ENCODE measurements around the gene PARVB. TPM values are rescaled to one million over a fixed set of nuclear protein-coding genes. Genes with fewer than 3 reads are reported as not detected.
A peak's percentile ranks its signal among the peaks of the same experiment; 100 is the strongest.

Gene PARVB
- total RNA-seq, 2 experiments from 2014 or later: 71.4 to 71.5 TPM

- Mint-ChIP-seq H3K9me3 (no peaks in the 10 kb centered on the region), H3K27me3 (peaks cover 17% of the 10 kb centered on the region), H3K4me3 (no peak overlapping the region), H3K27ac (no peak overlapping the region), H3K36me3 (peaks cover 32% of the 10 kb centered on the region), H3K4me1 (peaks cover 43% of the 10 kb centered on the region)
- DNase-seq: no peak
Measured at GRCh38 chr22:44030051-44030701, 6.1 kb downstream of the PARVB start.

DNA sequence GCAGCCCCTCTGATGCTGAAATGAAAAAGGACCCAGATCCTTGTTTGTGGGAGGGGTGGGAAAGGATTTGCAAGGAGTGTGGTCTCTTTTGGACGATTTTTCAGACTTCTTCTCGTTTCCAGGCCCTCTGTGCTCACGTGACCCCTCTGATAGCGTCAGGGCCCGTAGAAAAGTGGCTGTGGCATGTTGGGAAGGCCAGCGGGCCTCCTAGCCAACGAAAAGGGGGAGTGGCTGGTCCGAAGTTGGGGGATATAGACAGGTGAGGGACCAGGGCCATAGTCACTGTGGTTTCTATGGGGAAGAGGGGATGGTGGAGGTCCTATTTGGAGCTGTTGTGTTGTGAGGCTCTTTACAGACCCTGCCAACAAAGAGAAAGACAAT lies 6.6 kb downstream of the PARVB start:
- Mint-ChIP-seq H3K4me1 (peaks cover 39% of the 10 kb centered on the region), H3K9me3 (no peaks in the 10 kb centered on the region), H3K27ac (peak overlapping the region; percentile 47), H3K36me3 (peaks cover 29% of the 10 kb centered on the region), H3K4me3 (no peak overlapping the region), H3K27me3 (peaks cover 12% of the 10 kb centered on the region)
- no peak for DNase-seq

GRCh38 chr22:44031158-44031952 lies 7.3 kb downstream of the PARVB start:
- Mint-ChIP-seq H3K36me3 (peaks cover 22% of the 10 kb centered on the region), H3K9me3 (no peaks in the 10 kb centered on the region), H3K27ac (peak overlapping the region; percentile 47), H3K27me3 (peaks cover 8% of the 10 kb centered on the region), H3K4me3 (peak overlapping the region; percentile 33), H3K4me1 (peaks cover 32% of the 10 kb centered on the region)
- peak; percentile 16 for DNase-seq

- Mint-ChIP-seq H3K4me1 (peaks cover 24% of the 10 kb centered on the region), H3K27me3 (no peaks in the 10 kb centered on the region), H3K9me3 (no peaks in the 10 kb centered on the region), H3K36me3 (peaks cover 15% of the 10 kb centered on the region), H3K27ac (no peak overlapping the region), H3K4me3 (no peak overlapping the region)
- no peak for DNase-seq
Measured at GRCh38 chr22:44032126-44032730, 8.1 kb downstream of the PARVB start.

GRCh38 chr22:44033287-44033686 lies 9.2 kb downstream of the PARVB start:
- no peak for DNase-seq
- H3K4me1 Mint-ChIP-seq: peaks cover 19% of the 10 kb centered on the region
- no peaks in the 10 kb centered on the region for H3K9me3 Mint-ChIP-seq
- no peaks in the 10 kb centered on the region for H3K27me3 Mint-ChIP-seq
- H3K36me3 Mint-ChIP-seq: peaks cover 14% of the 10 kb centered on the region
- no peak overlapping the region for H3K4me3 Mint-ChIP-seq
- no peak overlapping the region for H3K27ac Mint-ChIP-seq

DNA sequence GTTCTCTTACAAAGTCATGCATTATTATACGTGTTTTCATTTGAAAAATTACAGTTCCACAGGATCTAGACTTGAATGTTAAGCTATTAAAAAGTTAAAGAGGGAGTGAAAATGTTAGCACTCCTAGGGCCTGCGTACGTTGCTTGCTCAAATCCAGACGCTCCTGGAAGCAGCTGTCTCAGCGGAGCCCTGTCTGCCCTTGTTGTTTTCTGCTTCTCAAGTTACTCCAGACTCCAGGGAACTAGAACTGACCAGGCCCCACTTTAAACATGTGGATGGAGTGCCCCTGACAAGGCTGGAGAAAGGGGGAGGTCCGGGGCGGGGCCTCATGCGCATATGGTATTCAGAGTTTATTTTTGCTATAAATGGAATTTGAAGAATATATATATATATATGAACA lies 9.6 kb downstream of the PARVB start:
- H3K4me3 Mint-ChIP-seq: no peak overlapping the region
- no peaks in the 10 kb centered on the region for H3K27me3 Mint-ChIP-seq
- DNase-seq: no peak
- peaks cover 20% of the 10 kb centered on the region for H3K4me1 Mint-ChIP-seq
- no peak overlapping the region for H3K27ac Mint-ChIP-seq
- no peaks in the 10 kb centered on the region for H3K9me3 Mint-ChIP-seq
- peaks cover 10% of the 10 kb centered on the region for H3K36me3 Mint-ChIP-seq

- no peak for DNase-seq
- no peaks in the 10 kb centered on the region for H3K27me3 Mint-ChIP-seq
- peaks cover 2% of the 10 kb centered on the region for H3K36me3 Mint-ChIP-seq
- peaks cover 15% of the 10 kb centered on the region for H3K4me1 Mint-ChIP-seq
- H3K4me3 Mint-ChIP-seq: no peak overlapping the region
- H3K27ac Mint-ChIP-seq: no peak overlapping the region
- H3K9me3 Mint-ChIP-seq: no peaks in the 10 kb centered on the region
Measured at GRCh38 chr22:44037519-44038375, 13.6 kb downstream of the PARVB start.

- Mint-ChIP-seq H3K36me3 (peaks cover 2% of the 10 kb centered on the region), H3K4me3 (no peak overlapping the region), H3K9me3 (no peaks in the 10 kb centered on the region), H3K27me3 (no peaks in the 10 kb centered on the region), H3K27ac (no peak overlapping the region), H3K4me1 (peaks cover 16% of the 10 kb centered on the region)
- DNase-seq: no peak
Measured at GRCh38 chr22:44039566-44040171, 15.6 kb downstream of the PARVB start.

- peaks cover 9% of the 10 kb centered on the region for H3K36me3 Mint-ChIP-seq
- H3K9me3 Mint-ChIP-seq: no peaks in the 10 kb centered on the region
- peaks cover 24% of the 10 kb centered on the region for H3K4me1 Mint-ChIP-seq
- H3K4me3 Mint-ChIP-seq: no peak overlapping the region
- no peaks in the 10 kb centered on the region for H3K27me3 Mint-ChIP-seq
- H3K27ac Mint-ChIP-seq: no peak overlapping the region
- DNase-seq: no peak
Measured at GRCh38 chr22:44042249-44043218, 18.4 kb downstream of the PARVB start.

- no peak for DNase-seq
- Mint-ChIP-seq H3K27ac (no peak overlapping the region), H3K4me1 (peaks cover 25% of the 10 kb centered on the region), H3K36me3 (peaks cover 9% of the 10 kb centered on the region), H3K9me3 (no peaks in the 10 kb centered on the region), H3K27me3 (no peaks in the 10 kb centered on the region), H3K4me3 (no peak overlapping the region)
Measured at GRCh38 chr22:44045145-44045544, 21.0 kb downstream of the PARVB start.

- no peak for DNase-seq
- peaks cover 6% of the 10 kb centered on the region for H3K27me3 Mint-ChIP-seq
- H3K4me1 Mint-ChIP-seq: peaks cover 27% of the 10 kb centered on the region
- peaks cover 9% of the 10 kb centered on the region for H3K36me3 Mint-ChIP-seq
- no peak overlapping the region for H3K27ac Mint-ChIP-seq
- no peaks in the 10 kb centered on the region for H3K9me3 Mint-ChIP-seq
- H3K4me3 Mint-ChIP-seq: no peak overlapping the region
Measured at GRCh38 chr22:44046485-44047141, 22.5 kb downstream of the PARVB start.

DNA sequence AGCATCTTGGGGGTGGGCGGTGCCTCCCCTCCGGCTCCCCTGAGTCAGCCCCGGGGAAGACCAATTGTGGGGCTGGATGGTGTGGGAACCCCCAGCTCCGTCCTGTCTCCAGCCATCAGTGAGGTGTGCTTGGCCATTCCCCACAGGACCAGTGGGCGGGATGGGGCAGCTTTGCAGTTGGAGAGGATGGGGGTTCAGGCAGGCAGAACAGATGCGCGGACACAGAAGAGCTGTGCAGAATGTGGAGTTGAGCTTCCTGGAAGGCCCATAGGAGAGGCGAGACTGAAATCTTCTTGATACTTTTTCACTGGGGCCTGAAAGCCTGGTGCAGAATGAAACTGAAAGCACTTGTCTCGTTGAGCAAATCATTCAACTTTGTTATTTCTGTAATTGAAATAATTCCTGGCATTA lies 23.8 kb downstream of the PARVB start:
- Mint-ChIP-seq H3K9me3 (no peaks in the 10 kb centered on the region), H3K36me3 (peaks cover 9% of the 10 kb centered on the region), H3K4me3 (no peak overlapping the region), H3K27ac (no peak overlapping the region), H3K27me3 (peaks cover 6% of the 10 kb centered on the region), H3K4me1 (peaks cover 21% of the 10 kb centered on the region)
- no peak for DNase-seq

DNA sequence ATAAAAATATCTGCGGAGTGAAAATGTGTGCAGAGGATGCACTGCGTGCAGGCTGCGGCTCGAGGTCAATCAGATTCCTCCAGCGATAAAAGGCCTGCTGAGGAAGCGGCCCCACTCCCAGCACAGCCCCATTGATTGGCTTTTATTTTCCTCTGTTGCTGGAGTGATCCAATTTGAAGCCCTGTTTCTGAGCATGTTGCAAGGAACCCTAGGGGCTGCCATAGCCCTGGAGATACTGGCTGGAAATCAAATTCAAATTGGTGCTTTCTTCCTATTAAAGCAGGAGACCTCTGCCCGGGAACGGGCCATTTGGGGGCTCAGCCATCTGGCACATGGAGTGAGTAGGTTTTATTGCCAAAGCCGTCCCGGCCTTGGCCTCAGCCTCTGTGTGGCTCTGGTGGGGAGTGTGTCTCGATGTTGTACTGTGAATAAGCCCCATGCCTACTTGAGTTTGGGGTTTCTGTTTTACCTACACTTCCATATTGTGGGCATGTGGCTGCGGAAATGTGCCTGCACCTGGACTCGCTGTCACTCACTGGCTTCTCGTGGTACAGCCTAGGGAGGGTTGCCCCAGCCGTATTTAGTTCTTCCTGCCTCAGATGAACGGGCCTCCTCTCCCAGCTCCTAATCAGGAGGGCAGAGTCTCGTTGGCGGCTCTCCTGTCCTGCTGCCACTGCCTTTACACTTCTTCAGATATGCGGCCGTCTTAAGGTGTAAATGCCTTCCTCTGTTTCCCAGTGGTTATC lies 25.6 kb downstream of the PARVB start:
- Mint-ChIP-seq H3K36me3 (peaks cover 9% of the 10 kb centered on the region), H3K27ac (no peak overlapping the region), H3K4me3 (no peak overlapping the region), H3K4me1 (peaks cover 23% of the 10 kb centered on the region), H3K27me3 (peaks cover 6% of the 10 kb centered on the region), H3K9me3 (no peaks in the 10 kb centered on the region)
- DNase-seq: no peak

Measured in activated naive CD8-positive, alpha-beta T cell treated with anti-CD3 and anti-CD28 coated beads for 36 hours (primary cell).